Measurements from ENCODE around the gene RAB30.
"Not testable (repeated sequence)": the region's sequence is repeated elsewhere in the genome, so short reads cannot be mapped to it uniquely, and the experiment has no call there.

The RAB30 gene

DNA sequence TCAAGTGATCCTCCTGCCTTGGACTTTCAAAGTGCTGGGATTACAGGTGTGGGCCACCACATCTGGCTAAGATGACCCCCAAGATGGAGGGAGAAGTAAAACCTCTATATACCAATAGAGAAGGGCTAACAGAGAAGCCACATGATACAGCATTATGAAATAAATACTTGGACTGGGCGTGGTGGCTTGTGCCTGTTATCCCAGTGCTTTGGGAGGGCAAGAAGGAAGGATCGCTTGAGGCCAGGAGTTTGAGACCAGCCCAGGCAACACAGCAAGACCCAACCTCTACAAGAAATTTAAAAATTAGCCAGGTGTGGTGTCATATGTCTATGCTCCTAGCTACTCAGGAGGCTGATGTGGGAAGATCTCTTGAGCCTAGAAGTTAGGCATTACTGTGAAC is 61.7 kb downstream of the RAB30 start:
- DNase-seq (ENCODE audit: low spot score), result no peak

DNA sequence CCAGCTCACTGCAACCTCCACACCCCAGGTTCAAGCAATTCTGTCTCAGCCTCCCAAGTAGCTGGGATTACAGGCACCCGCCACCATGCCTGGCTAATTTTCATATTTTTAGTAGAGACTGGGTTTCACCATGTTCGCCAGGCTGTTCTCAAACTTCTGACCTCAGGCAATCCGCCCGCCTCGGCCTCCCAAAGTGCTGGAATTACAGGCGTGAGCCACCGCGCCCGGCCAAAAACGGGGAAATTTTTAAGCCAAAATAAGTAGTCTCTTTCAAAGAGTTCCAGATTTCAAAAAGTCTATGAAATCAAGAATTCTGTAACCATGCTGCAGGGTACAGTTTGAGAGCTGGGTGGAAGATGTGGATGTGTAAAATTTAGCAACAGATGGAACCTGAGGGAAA is 62.6 kb downstream of the RAB30 start:
- DNase-seq (ENCODE audit: low spot score), result not testable (repeated sequence)

DNA sequence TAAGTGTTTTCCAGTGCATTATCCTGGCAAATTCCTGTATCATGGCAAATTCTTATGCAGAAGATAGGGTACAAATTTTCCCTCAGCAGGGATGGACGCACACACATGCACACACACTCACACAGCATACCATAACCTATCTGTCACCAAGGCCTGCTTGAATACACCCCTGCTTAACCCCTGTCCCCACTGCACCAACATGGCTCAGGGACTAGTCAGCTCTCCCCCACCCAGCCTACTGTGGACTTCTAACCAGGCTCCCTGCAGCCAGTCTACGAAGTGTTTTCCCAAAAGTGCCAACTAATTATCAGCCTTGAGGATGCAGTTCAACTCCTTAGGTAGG is 63.1 kb downstream of the RAB30 start:
- no peak for DNase-seq (ENCODE audit: low spot score)

DNA sequence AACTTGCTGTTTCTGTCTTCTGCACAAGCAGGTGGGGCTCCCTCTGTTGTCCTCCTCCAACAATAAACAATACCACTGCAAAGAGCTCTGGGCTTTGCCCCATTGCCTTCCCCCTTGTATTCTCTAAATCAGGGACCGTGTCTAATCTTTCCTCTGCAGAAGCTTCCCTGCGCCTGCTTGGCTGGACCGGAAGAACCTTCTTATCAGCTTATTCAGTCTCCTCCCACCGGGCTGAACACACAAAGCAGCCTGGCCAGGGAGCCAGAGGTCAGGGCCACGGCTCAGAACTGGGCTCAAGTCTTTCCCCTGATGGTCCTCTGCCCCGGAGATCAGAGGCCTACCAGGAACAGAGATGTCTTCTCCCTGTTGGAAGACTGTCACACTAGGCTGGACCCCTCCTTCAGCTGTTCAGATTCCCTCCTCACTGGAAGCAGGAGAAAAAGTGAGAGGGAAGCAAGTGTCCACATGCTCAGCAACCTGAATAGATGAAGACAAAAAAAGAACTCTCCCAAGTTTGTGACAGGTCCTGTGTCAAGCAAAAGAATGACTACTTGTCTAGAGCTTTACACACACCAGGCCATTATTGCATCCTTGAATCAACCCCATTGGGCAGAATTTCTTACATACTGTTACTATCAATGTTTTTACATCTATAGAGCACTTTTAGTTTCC is 63.7 kb downstream of the RAB30 start:
- peak; percentile 56 for DNase-seq (ENCODE audit: low spot score)

DNA sequence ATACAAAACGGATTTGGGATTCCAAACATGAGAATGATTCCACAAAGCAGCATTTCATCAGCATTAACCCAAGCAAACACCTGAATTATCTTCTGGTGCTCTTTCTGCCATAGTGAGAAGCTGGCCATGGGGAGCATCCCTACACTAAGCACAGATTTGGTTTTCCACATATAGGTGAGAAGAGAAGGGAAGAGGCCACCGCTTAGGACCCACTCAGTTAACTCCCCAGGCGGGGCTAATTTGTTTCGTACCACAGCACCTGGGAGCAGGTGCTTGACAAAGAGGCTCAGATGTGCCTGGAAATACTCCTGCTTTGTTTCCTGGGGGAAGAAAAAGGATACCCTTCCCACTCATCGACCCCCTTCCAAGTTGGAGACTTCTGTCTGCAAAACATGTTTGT is 64.2 kb downstream of the RAB30 start:
- no peak for DNase-seq (ENCODE audit: low spot score)

DNA sequence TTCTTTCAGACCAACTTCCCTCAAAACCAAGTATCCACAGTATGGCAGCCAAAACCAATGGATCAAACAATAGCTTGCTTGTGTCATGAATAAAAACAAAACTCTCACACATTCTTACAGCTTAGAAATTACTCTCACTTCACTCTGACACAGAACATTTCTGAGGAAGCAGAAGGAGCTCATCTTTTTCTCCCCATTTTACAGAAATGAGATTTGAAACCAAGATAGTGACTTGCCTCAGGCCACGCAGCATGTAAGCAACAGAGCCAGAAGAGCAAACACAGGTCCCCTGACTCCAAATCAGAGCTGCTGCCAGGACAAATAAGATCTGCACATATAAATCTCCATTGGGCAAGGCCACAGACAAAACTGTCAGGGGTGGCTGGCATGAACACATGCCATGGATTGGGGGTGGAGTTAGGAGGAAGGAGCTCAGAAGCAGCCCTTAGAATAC is 64.8 kb downstream of the RAB30 start:
- DNase-seq (ENCODE audit: low spot score), result peak; percentile 45

DNA sequence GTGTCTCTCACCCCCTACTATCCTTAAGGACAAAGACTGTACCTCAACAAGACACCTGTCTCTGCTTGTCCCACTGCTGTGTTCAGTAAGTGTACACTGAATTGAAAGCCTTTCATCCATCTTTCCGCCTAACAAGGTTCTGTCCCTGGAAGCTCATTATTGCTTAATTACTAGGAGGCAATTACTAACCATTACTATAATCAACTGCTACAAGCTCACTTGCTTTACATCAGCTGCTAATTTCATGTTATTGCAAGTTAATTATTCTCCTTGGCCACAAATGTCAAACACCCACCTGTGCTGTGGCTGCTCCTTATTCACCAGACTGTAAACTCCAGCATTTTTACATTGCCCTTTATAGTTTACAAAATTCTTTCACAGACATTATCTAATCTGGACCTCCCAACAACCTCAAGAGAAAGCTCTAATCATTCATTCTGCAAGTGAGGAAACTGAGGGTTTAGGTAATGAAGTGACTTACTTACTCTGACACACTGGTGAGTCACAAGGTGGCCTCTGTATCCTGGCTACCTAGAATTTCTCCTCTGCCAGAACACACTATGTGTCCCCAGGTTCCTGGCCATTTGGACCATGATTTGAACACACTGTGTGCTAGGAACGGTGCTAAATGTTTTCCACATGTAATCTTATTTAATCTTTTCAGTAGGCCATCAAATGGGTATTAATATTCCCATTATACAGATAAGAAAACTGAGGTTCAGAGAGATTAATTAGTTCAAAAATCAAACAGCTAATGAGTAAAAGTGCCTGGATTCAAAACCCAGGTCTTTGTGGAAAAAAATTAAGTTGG is 66.7 kb downstream of the RAB30 start:
- no peak for DNase-seq (ENCODE audit: low spot score)

DNA sequence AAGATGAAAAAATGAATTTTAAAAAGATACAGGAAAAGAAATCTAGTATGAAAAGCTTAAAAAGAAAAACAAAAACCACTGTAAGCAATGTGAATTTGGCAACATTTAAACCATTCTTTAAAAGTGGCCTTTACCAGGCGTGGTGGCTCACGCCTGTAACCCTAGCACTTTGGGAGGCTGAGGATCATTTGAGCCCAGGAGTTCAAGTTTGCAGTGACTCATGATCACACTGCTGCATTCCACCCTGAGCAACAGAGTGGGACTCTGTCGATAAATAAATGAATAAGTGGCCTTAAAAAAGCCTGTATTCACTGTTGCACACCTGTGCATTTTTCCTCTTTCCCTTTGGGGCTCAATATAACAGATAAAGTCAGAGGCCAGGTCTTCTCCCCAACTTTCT is 69.2 kb downstream of the RAB30 start:
- no peak for DNase-seq (ENCODE audit: low spot score)

DNA sequence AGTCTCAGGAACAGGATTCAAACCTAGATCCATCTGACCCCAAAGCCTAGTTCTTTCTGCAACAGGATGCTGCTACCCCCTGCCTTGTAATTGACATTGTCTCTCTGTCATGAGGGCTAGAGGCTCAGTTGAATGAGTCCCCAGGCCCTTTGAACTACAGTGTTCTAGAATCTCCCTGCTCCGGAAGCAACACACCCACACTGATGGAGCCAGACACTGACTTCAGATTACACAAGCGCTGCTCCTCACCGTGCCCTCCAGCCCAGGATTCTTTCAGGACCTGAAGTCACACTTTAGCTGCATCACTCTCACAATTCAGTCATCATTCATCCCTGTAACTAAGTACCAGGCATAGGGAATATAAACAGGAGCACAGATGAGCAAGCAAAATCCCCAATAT is 69.6 kb downstream of the RAB30 start:
- no peak for DNase-seq (ENCODE audit: low spot score)

DNA sequence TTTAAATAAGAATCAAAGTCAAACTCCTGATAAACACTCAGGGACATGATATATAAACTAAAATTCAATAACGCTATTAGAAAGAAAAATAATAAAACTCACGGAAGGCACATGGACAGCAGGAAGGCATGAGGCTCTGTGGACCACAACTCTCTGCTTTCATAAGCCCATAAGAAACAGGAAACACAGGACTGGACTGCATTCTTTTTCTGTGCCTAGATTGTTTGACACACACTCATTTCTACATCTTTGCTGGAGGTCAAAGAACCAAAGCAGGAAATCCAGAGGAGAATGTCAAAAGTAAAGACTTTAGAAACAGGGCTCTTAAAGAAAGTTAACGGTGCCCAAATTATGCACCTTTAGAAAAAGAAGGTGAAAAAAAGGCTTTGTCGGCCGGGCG is 71.3 kb downstream of the RAB30 start:
- no peak for DNase-seq (ENCODE audit: low spot score)

DNA sequence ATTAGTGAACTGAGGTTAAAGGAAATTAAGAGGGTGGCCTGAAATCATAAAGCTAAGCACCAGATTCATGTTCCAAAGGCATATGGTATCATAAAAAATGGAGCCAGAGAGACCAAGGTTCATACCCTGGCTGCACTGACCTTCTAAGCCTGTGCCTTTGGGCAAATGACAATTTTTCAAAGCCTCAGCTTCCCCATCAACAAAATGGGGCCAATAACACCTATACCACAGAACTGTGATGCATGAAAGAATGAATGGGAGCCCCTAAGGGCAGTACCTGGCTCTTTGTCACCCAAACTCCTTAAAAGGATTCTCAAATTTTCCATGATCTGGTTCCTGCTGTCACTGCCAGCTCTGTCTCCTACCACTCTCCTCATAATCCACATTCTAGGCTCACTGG is 72.5 kb downstream of the RAB30 start:
- no peak for DNase-seq (ENCODE audit: low spot score)

DNA sequence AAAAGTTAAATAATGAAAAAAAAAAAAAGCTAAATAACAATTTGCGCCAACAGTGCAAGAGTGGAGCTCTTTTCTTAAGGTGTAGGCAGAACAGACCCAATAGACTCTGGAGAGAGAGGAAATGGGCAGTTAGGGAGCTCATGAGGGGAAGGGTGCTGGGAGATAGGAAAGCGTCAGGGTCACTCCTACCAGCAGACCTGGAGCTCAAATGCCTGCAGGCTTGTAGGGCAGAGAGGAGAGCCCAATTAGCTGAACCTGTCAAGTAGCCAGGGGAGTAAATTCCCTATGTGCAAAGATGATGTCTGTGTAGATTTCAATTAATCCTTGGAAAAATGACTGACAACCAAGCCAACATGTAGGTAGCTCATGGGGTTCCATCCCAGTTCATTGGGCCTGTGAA is 73.0 kb downstream of the RAB30 start:
- no peak for DNase-seq (ENCODE audit: low spot score)

DNA sequence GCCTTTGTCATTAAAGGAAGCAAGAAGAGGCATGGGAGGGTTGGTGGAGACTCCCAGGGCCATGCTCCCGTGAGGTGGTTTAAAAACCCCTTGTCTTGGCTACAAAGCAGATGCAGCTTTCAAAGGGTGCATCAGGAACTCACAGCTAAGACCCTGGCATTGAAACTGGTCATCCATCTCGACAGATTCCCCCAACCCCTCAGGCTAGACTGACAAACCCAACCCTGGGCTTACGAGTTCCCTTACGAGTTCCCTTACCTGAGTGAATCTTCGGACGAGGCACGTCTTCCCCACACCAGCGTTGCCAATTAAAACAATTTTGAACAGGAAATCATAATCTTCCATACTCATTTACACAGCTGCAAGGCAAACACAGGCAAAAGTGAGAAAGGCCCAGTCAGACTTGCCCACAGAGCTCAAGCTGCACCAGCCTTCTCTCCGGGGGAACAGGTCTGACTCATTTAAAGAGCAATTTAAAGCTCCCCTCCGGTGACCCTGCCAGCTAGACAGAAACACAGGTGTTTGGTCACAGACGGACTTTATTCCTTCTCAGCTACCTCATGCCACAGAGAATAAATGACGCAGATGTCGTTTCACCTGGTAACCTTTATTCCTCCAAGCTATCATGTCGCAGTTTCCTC is 74.6 kb downstream of the RAB30 start:
- DNase-seq (ENCODE audit: low spot score), result no peak

DNA sequence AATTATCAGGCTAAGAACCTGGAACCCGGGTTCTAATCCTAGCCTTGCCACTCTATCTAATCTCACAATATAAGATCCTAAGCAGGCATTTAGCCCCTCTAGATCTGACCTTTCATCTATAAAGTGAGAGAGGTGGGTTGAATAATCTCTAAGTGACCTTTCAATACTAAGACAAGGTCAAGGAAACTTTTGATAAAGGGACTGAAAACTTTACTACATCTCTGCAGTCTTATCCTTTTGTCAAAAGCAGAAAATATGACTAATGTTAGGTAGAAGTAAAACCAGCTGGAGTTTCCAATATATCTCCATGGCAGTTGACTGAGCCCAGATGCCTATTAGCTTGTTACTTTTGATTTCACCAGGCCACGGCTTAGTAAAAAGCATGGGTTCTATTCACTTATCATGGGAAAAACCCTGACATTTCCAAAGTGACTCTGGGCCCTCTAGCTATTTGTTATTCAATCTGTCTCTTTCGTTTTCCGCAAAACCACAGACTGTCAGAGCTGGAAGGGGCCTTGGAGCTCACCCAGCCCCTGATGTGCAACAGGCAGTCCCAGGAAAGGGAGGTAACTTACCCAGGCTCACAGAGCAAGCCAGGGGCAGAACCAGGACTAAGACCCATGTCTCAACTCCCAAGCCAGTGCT is 75.8 kb downstream of the RAB30 start:
- DNase-seq (ENCODE audit: low spot score), result no peak

DNA sequence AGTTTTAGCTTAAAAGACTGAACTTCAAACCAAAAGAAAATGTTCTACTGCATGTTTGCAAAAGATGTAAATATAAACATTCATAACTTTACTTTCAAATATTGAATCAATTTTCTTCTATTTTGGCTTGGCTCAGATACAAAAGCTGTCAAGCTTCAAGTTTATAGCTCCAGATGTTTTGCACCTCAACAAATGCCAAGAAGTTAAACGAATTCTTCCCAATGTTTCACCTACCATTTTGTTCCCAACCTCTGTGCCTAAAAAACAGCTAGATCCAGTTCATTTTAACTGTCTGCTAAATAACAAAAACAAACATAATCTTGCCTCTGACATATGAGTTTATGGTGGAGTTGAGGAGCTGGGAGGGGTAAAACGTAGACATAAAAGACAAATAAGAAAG is 76.5 kb downstream of the RAB30 start:
- DNase-seq (ENCODE audit: low spot score), result no peak

DNA sequence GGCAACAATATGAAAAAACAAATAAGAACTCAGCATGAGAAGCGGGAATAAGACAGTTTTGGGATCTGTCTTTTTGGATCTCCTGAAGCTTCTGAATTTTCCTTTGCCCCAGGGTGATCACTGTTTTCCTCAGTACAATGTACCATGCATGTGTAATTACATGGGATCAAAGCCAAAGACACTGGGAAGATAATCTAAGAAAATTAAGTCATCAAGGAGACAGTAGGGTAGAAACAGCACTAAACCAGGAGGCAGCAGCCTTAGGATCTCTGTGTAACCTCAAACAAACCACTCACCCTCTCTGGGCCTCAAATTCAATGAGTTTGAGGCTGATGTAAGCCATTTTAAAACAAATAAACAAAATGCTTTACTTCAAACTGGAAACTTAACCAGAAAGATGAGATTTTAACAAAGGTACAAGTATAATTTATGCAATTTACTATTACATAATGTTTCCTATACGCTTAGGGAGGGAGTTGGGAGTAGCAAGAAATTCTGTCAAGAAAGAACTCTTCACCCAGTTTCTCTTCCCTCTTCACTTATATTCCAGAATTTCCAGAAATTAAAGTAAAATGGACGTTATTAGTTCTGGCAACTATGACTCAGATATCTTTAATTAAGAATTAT is 77.0 kb downstream of the RAB30 start:
- no peak for DNase-seq (ENCODE audit: low spot score)

DNA sequence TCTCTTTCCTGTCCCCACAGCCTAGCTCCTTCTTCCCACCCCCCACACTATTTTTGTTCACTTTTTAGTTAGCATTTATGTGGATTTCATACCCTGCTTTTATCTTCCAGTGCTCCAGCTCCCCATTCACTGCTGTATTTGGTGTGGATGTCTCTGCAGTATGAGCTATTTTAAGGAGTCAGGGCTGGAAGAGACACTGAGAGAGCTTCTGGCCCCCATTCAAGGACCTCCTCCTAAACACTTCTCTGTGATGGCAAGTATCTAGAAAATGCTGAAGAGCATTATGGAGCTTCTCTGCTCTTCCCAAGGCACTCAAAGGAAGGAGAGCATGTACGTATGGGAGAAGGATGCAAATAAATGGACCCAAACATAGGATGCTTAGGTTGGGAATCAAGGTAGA is 79.5 kb downstream of the RAB30 start:
- DNase-seq (ENCODE audit: low spot score), result no peak

DNA sequence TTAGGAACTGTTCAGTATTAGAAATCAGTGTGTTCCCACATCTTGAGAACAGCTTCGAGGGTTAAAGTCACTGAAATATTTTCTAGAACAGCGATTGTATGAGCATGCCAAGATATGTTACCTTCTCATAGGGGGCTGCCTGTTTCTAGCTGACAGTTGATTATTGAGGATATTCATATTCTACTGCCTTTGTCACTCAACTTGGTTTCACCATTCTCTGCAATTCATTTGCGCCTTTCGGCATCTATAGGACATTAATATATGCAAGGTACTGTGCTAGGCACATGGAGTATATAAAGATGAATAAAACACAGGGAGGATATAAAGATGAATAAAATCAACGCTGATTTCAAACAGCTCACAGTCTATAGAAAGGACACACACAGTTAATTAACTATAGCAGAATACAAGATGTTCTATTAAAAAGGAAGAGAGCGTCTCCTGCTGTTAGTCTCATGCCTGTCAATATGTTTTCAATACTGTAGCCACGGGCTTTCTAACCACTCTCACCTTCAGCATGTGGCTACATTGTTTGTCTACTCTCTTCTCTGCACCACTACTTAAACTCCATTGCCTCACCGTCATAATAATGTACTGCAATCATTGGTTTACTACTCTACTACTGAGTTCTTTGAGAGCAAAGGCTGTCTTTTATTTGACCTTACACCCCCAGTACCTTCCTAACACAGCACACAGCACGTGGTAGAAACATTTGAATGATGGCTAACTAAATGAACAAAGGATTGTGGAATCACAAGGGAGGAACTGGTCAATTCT is 81.9 kb downstream of the RAB30 start:
- DNase-seq (ENCODE audit: low spot score), result no peak

DNA sequence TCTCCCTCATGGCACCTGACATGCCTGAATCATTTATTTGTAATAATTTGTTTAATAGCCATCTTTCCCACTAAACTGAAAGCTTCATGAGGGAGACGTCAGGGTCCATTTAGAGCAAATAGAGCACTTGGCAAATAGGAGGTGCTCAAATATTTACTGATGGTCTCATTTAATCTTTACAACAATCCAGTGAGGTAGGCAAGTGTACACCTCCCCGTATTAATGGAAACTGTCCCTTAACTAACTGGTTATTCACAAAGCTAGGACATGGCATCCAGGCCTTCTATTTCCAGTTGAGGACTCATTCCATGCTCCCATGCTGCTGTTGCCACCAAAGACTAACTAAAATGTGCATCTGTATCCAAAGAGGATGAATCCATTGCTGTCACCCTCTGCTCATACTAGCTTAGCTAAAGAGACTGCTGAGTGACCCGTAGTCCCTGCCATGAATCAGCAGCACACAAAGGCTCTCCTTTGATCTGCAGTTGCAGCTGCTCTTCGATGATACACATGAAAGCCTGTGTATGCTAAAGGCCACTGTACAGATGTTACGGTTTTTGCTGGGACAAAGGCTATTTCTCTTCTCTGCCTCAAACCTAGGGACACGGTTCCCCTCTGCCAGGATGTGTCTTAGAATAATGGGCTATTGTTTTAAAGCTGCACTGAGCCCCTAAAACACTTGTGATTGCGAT is 82.6 kb downstream of the RAB30 start:
- peak; percentile 95 for DNase-seq (ENCODE audit: low spot score)

DNA sequence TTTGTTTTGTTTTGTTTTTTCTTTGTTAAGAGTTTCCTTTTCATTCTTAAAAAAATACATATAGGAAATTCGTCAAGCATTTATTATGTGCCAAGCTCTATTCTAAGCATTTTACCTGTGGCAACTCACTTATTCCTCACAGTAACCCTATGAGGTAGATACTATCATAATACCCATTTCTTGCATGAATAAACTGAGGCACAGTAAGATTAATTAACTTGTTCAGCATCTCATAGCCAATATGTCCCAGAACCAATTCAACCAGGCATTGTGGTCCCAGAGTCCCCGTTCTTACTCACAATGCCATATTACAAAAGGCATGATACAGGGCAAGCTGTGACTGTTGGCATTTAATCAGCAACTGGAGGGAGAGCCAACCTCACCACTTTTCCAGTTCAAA is 83.7 kb downstream of the RAB30 start:
- DNase-seq (ENCODE audit: low spot score), result no peak

DNA sequence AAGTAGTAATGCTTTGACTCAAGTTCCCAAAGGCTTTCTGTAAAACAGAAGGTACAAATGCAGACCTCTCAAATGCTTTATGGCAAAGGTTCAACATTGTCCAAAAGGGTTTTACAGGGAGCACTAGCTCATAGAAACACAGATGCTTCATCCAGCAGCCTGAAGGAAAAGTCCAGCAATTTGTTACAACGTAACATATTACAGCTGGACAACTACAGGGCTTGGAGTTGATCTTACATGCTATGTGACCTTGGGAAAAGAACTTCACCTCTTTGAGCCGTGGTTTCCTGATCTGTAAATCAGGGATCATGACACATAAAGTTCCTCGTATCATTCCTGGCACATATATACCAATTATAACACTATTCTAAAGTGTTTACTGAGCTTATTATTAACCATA is 85.3 kb downstream of the RAB30 start:
- DNase-seq (ENCODE audit: low spot score), result no peak
